Adrenal gland (tissue), 19 donors: ENCODE results near the gene TGDS. TPM values are rescaled to one million over a fixed set of nuclear protein-coding genes. Genes with fewer than 3 reads are reported as not detected.
"Not testable (repeated sequence)": the region's sequence is repeated elsewhere in the genome, so short reads cannot be mapped to it uniquely, and the experiment has no call there.

Experiments
- DNase-seq, 7 donors: peaks; one replicate each; pipeline ENCODE4 v3.0.0-alpha.2; 2019 to 2020
- H3K27ac ChIP-seq, 5 donors: fragments of 200-600 bp; sonication (generic) in 4 of 5; 1 replicate in 3 of 5; 2 replicates in 2 of 5; pipeline versions ENCODE4 v1.5.1 to v1.8.0; 2016 to 2020; ENCODE audit warnings: mild to moderate bottlenecking in 1 of 5
- H3K27me3 ChIP-seq: fragments of 200-600 bp; 2 replicates; pipeline ENCODE4 v1.8.0; 2021
- H3K36me3 ChIP-seq, 2 donors: fragments of 200-600 bp; replicated peaks in 1 of 2; 1 replicate in 1 of 2; 2 replicates in 1 of 2; pipeline versions ENCODE4 v1.5.1 to v1.8.0; 2018 to 2022
- H3K4me1 ChIP-seq, 2 donors: fragments of 200-600 bp; replicated peaks in 1 of 2; 1 replicate in 1 of 2; 2 replicates in 1 of 2; pipeline versions ENCODE4 v1.5.1 to v1.8.0; 2018 to 2021
- H3K4me3 ChIP-seq, 4 donors: fragments of 200-600 bp; sonication (generic) in 3 of 4; one replicate each; pipeline ENCODE4 v1.5.1; 2016 to 2018
- H3K9me3 ChIP-seq, 3 donors: fragments of 200-600 bp; sonication (generic) in 1 of 3; replicated peaks in 1 of 3; 1 replicate in 2 of 3; 2 replicates in 1 of 3; pipeline versions ENCODE4 v1.5.1 to v1.8.0; 2016 to 2021
- CTCF ChIP-seq, 6 experiments: fragments of 450-650 bp in 4 of 6; fragments of 200-600 bp in 2 of 6; sonication (generic) in 1 of 6; IDR thresholded peaks; 1 replicate in 5 of 6; 2 replicates in 1 of 6; pipeline versions ENCODE4 v1.5.1 to v1.8.0; 2016 to 2021; ENCODE audit warnings: antibody characterized with exemption in 6 of 6, mild to moderate bottlenecking in 2 of 6, moderate library complexity in 1 of 6
- POLR2A ChIP-seq, 2 donors: fragments of 450-650 bp; IDR thresholded peaks; one replicate each; pipeline ENCODE4 v1.6.1; 2017; ENCODE audit warnings: antibody characterized with exemption in 2 of 2, mild to moderate bottlenecking in 2 of 2, moderate library complexity in 1 of 2
- WGBS, 4 donors: extraction: QIAGEN DNeasy Blood & Tissue Kit in 2 of 4; methylation state at CpG; one replicate each; pipeline versions ENCODE4 v1.1.5 to v1.1.7; 2013 to 2017; 5-methylcytosine and 5-hydroxymethylcytosine counted together
- intact Hi-C, 2 donors: fragments of 100-400 bp; cut with DNase I; formaldehyde crosslinking; loops; one replicate each; pipeline versions ENCODE4 v1.14.1 to v1.15.0; 2022 to 2023
- long read RNA-seq, 10 donors: library from polyadenylated mRNA in 3 of 10; unstranded in 2 of 10; stranded (forward) in 1 of 10; transcript quantifications; one replicate each; pipeline ENCODE4 v2.0.0 and lab custom pipeline, GENCODE V29; 2021 to 2026
- polyA plus RNA-seq, 3 donors: library from polyadenylated mRNA; stranded (reverse); fragments of 200-250 nt in 2 of 3; fragments of 350-450 nt in 1 of 3; fragmentation: Illumina TruSeq in 1 of 3; extraction: RNeasy Lipid Tissue Mini Kit (QIAGEN cat#74804) in 1 of 3; gene quantifications; one replicate each; pipeline ENCODE4 v1.2.3, GENCODE V29; 2013 to 2014
- total RNA-seq, 9 donors: library from RNA; depleted of rRNA in 4 of 9; stranded (reverse); fragments of >200 nt in 4 of 9; fragments of 120-200 nt in 1 of 9; fragmentation: NEBNext Ultra II Directional in 1 of 9; extraction: Animal tissue kit (Norgen Biotek cat#: 25700) in 1 of 9; gene quantifications; one replicate each; pipeline versions ENCODE4 v1.1.0 to v1.2.4, GENCODE V29; 2013 to 2023
- donor health status: healthy with polysubstance abuse.
- donor health status: Bipolar disorder and iron deficiency.
- donor health status: DM: yes; HTN: yes; CAD: no.
- donor health status: DM: no; HTN: no; CAD: no.
- donor health status: DM: no; HTN: no; CAD: no.
- donor health status: DM: yes; HTN: yes; CAD: no.

TGDS gene, protein sequence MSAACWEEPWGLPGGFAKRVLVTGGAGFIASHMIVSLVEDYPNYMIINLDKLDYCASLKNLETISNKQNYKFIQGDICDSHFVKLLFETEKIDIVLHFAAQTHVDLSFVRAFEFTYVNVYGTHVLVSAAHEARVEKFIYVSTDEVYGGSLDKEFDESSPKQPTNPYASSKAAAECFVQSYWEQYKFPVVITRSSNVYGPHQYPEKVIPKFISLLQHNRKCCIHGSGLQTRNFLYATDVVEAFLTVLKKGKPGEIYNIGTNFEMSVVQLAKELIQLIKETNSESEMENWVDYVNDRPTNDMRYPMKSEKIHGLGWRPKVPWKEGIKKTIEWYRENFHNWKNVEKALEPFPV
- total RNA-seq (10 to 100 TPM in 8 of 9 donors, 1 to 10 TPM in 1; 9.6 to 23.7 (median 11.8) TPM), polyA plus RNA-seq (10 to 100 TPM in 1 of 3 donors, 1 to 10 TPM in 2; 6.2 to 27.4 (median 7.5) TPM)
- long read RNA-seq, donor 1, transcript TGDS-201 (12 exons, 1,905 nt): major isoform, 9 of 9 reads
- long read RNA-seq, donor 1, partial matches to known transcripts: 0 of 9 reads
- long read RNA-seq, donor 1, other reads (novel, unspliced or antisense): 0 of 9 reads
- long read RNA-seq, donor 2, partial matches to known transcripts: 0 of 4 reads
- long read RNA-seq, donor 2, other reads (novel, unspliced or antisense): 0 of 4 reads
- long read RNA-seq, donor 3, partial matches to known transcripts: 0 of 2 reads
- long read RNA-seq, donor 3, other reads (novel, unspliced or antisense): 0 of 2 reads
- long read RNA-seq, donor 4, transcript TGDS-201 (12 exons, 1,905 nt): major isoform, 6 of 6 reads
- long read RNA-seq, donor 4, partial matches to known transcripts: 0 of 6 reads
- long read RNA-seq, donor 4, other reads (novel, unspliced or antisense): 0 of 6 reads
- long read RNA-seq, donor 5, transcript TGDS-201 (12 exons, 1,905 nt): major isoform, 14 of 20 reads
- long read RNA-seq, donor 5, partial matches to known transcripts: 1 of 20 reads
- long read RNA-seq, donor 5, other reads (novel, unspliced or antisense): 5 of 20 reads
- long read RNA-seq, donor 6, partial matches to known transcripts: 2 of 5 reads
- long read RNA-seq, donor 6, other reads (novel, unspliced or antisense): 1 of 5 reads
- long read RNA-seq, donor 7, partial matches to known transcripts: 0 of 2 reads
- long read RNA-seq, donor 7, other reads (novel, unspliced or antisense): 0 of 2 reads
- long read RNA-seq, donor 8, partial matches to known transcripts: 0 of 4 reads
- long read RNA-seq, donor 8, other reads (novel, unspliced or antisense): 0 of 4 reads
- long read RNA-seq, donor 9, partial matches to known transcripts: 0 of 4 reads
- long read RNA-seq, donor 9, other reads (novel, unspliced or antisense): 0 of 4 reads
- long read RNA-seq, donor 10, partial matches to known transcripts: 0 of 1 reads
- long read RNA-seq, donor 10, other reads (novel, unspliced or antisense): 0 of 1 reads

DNA sequence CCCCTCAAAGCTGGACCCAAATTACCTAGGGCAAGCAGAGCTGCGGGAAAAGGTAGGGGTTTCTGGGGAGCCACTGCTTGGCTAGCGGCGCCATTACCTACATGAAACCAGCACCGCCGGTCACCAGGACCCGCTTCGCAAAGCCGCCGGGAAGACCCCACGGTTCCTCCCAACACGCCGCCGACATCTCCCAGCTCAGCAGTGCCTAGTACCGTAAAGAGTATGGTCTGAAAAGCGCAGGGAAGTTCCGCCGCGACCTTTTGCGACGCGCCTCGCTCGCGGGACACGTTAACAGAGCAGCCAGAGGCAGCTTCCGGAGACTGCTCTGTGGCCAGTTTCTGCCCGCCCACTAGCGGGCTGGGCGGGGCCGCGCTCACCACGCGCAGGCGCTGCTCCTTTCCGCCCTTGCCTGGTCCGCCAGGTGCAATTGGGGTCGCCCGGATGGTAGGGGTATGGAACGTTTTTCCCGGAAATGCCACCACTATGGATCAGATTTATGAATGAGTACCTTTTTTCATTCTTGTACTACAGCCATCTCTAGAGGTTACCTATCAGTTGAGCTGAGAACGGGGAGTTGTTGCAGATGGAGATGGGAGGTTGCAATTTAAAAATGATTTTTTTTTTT lies at the start of gene TGDS:
TSS of gene TGDS (minus strand) at position 203 of the 625 bp plus-strand sequence. CDS start at position 187, 16 bp downstream.
- intact Hi-C loops: no loop called here
- peaks cover 4 to 25% of the 10 kb centered on the region in 2 donors for H3K4me1 ChIP-seq
- H3K27me3 ChIP-seq: no peaks in the 10 kb centered on the region
- 0 to 1% (median 0%) methylated on average over 14 to 41 of the region's 41 CpGs for whole genome bisulfite sequencing, 4 donors
- no peaks in the 10 kb centered on the region for H3K9me3 ChIP-seq
- H3K4me3 ChIP-seq: peak within 1 kb of the TSS; percentile 17 to 90 (median 73)
- H3K27ac ChIP-seq: peak within 1 kb of the TSS in 3 of 5 donors; percentile 58 to 79 (median 79)
- DNase-seq: peak; percentile 86 to 96 (median 91)
- peaks cover 0 to 13% of the 10 kb centered on the region in 2 donors for H3K36me3 ChIP-seq
- TF ChIP-seq POLR2A (IDR thresholded peaks at IDR 0.05): peak in 1 of 2 donors; percentile 84
- TF ChIP-seq CTCF (IDR thresholded peaks at IDR 0.05): peak in 3 of 6 experiments; percentile 8 to 16 (median 14)

- DNase-seq: no peak
- Histone ChIP-seq H3K36me3 (no peaks in the 10 kb centered on the region), H3K4me1 (no peaks in the 10 kb centered on the region), H3K27me3 (no peaks in the 10 kb centered on the region), H3K4me3 (no peak overlapping the region), H3K9me3 (no peaks in the 10 kb centered on the region), H3K27ac (no peak overlapping the region)
- WGBS, 4 donors: 42 to 52% (median 49%) methylated on average over 3 of the region's 3 CpGs
- TF ChIP-seq POLR2A (IDR thresholded peaks at IDR 0.05): no peak
- TF ChIP-seq CTCF (IDR thresholded peaks at IDR 0.05): no peak
- intact Hi-C loops: no loop called here
Measured at GRCh38 chr13:94641409-94641941, 45.5 kb upstream of the TGDS start.

DNA sequence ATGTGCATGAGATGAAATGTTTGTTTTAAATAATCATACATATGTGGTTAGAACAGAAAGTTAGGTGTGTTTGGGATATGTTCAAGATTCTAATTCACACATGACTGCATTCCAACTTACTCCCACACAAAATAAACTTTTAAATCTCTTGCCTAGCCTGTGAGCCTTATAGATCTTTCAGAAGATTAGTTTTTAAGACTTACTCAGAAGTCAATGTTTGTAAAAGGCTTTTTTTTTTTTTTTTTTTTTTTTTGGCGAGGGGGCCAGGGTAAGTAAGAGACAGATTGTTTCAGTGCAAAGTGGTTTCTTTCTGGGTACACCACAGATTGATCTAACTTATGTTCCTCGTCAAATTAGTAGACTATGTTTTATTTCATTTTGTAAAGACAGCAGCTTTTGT lies 44.8 kb upstream of the TGDS start:
- DNase-seq: no peak
- no peaks in the 10 kb centered on the region for H3K36me3 ChIP-seq
- no peaks in the 10 kb centered on the region for H3K27me3 ChIP-seq
- no peak overlapping the region for H3K4me3 ChIP-seq
- H3K27ac ChIP-seq: no peak overlapping the region
- no peaks in the 10 kb centered on the region for H3K9me3 ChIP-seq
- no peaks in the 10 kb centered on the region for H3K4me1 ChIP-seq
- intact Hi-C loops: no loop called here
- no peak for TF ChIP-seq POLR2A (IDR thresholded peaks at IDR 0.05)
- no peak for TF ChIP-seq CTCF (IDR thresholded peaks at IDR 0.05)
- 55 to 76% (median 68%) methylated on average over 2 of the region's 2 CpGs for WGBS, 4 donors

DNA sequence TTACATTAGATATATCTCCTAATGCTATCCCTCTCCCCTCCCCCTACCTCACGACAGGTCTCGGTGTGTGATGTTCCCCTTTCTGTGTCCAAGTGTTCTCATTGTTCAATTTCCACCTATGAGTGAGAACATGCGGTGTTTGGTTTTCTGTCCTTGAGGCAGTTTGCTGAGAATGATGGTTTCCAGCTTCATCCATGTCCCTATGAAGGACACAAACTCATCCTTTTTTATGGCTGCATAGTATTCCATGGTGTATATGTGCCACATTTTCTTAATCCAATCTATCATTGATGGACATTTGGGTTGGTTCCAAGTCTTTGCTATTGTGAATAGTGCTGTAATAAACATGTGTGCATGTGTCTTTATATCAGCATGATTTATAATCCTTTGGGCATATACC lies 41.7 kb upstream of the TGDS start:
- intact Hi-C loops, H3K9me3 ChIP-seq: not testable (repeated sequence)
- WGBS, 4 donors: 96 to 100% (median 96%) methylated on average over 3 of the region's 3 CpGs

More for the DNA sequence above, 41.7 kb upstream of the TGDS start:
- not testable (repeated sequence) for H3K4me1 ChIP-seq, H3K36me3 ChIP-seq, H3K4me3 ChIP-seq, H3K27ac ChIP-seq, DNase-seq, H3K27me3 ChIP-seq
